HepG2 (cell line): ENCODE data around the gene RREB1. TPM values are rescaled to one million over a fixed set of nuclear protein-coding genes. Genes with fewer than 3 reads are reported as not detected.
A peak's percentile ranks its signal among the peaks of the same experiment; 100 is the strongest.

Experiments used
- ATAC-seq: fragments of 200-7000 bp; cut with Tn5 transposase; 3 replicates; pipeline ENCODE4 v1.9.1; 2020; ENCODE audit warnings: mild to moderate bottlenecking, moderate library complexity
- BruUV-seq: library from RNA; stranded (reverse); fragments of 400-500 nt; replicated peaks from 2 replicates; lab custom pipeline; 2021; lab: Mats Ljungman, UMichigan
- CTCF ChIA-PET: fragments of 300-600 bp; formaldehyde crosslinking; extraction: SDS; loops from one replicate; lab custom pipeline; 2021; ENCODE audit warnings: low total read pairs, inconsistent platforms, low intra/inter-chr PET ratio; lab: Yijun Ruan, JAX
- POLR2A ChIA-PET: fragments of 350-600 bp; sonication (Branson Sonifier 250); formaldehyde crosslinking; loops from one replicate; lab custom pipeline; 2020; ENCODE audit warnings: antibody characterized with exemption, inconsistent platforms; lab: Yijun Ruan, JAX
- DNase-seq: peaks from one replicate; pipeline ENCODE4 v3.0.0-alpha.2; 2015; ENCODE audit warnings: low spot score
- FAIRE-seq: peaks from 3 replicates; lab custom pipeline; 2011; peaks lifted over from hg19 to GRCh38; lab: Jason Lieb, UNC
- H2AFZ ChIP-seq: one replicate; pipeline ENCODE4 v1.6.1; 2011; ENCODE audit warnings: low read length, inconsistent platforms
- H3K27ac ChIP-seq: fragments of 300-600 bp; 3 replicates; pipeline ENCODE4 v1.8.0; 2011; ENCODE audit warnings: mixed run types, mild to moderate bottlenecking, mixed read lengths, low read length, inconsistent platforms; ENCODE audit not compliant: insufficient read depth; ENCODE audit errors: extremely low read length
- H3K27me3 ChIP-seq, 2 experiments: fragments of 200-600 bp in 1 of 2; 2 replicates in 1 of 2; 3 replicates in 1 of 2; pipeline versions ENCODE4 v1.6.0 to v1.8.0; 2011; ENCODE audit warnings: low read length in 2 of 2, mild to moderate bottlenecking in 2 of 2, moderate library complexity in 2 of 2, inconsistent platforms in 1 of 2; ENCODE audit not compliant: insufficient read depth in 2 of 2, control insufficient read depth in 1 of 2
- H3K36me3 ChIP-seq, 2 experiments: fragments of 200-600 bp in 1 of 2; replicated peaks in 1 of 2; 2 replicates in 1 of 2; 3 replicates in 1 of 2; pipeline versions ENCODE4 v1.5.1 to v1.8.0; 2011; ENCODE audit warnings: low read length in 2 of 2, inconsistent platforms in 1 of 2; ENCODE audit not compliant: insufficient read depth in 2 of 2, control insufficient read depth in 1 of 2
- H3K4me1 ChIP-seq: 2 replicates; pipeline ENCODE4 v1.5.1; 2012; ENCODE audit warnings: low read length, inconsistent platforms; ENCODE audit not compliant: insufficient read depth
- H3K4me2 ChIP-seq: 2 replicates; pipeline ENCODE4 v1.6.0; 2011; ENCODE audit warnings: low read depth, low read length, inconsistent platforms
- H3K4me3 ChIP-seq, 3 experiments: fragments of 200-600 bp in 1 of 3; sonication (generic), shearing (Covaris generic) in 1 of 3; replicated peaks in 1 of 3; 2 replicates each; pipeline ENCODE4 v1.5.1; 2011 to 2016; ENCODE audit warnings: low read length in 3 of 3, inconsistent platforms in 2 of 3, low read depth in 2 of 3, mild to moderate bottlenecking in 2 of 3, control low read depth in 1 of 3, mixed read lengths in 1 of 3; ENCODE audit not compliant: insufficient read depth in 1 of 3
- H3K79me2 ChIP-seq: one replicate; pipeline ENCODE4 v1.6.1; 2011; ENCODE audit warnings: low read length, inconsistent platforms; ENCODE audit not compliant: insufficient read depth
- H3K9ac ChIP-seq: 2 replicates; pipeline ENCODE4 v1.6.0; 2011; ENCODE audit warnings: mild to moderate bottlenecking, low read depth, low read length, inconsistent platforms; ENCODE audit not compliant: insufficient read depth
- H3K9me3 ChIP-seq: 2 replicates; pipeline ENCODE4 v1.5.1; 2012; ENCODE audit warnings: mild to moderate bottlenecking, low read length
- H4K20me1 ChIP-seq: 2 replicates; pipeline ENCODE4 v1.6.0; 2011; ENCODE audit warnings: inconsistent platforms, mild to moderate bottlenecking, low read length, moderate library complexity; ENCODE audit not compliant: insufficient read depth
- ARID4A ChIP-seq: sonication (generic); formaldehyde crosslinking; IDR thresholded peaks from 2 replicates; pipeline ENCODE4 v1.5.0; 2020; ENCODE audit warnings: mild to moderate bottlenecking, missing genetic modification reagents, borderline replicate concordance
- ASH2L ChIP-seq: fragments of 300-600, 200-600 bp; sonication (generic); IDR thresholded peaks from 2 replicates; pipeline ENCODE4 v1.7.0; 2017; ENCODE audit warnings: low read depth, mild to moderate bottlenecking, moderate library complexity, mixed read lengths, low read length; ENCODE audit not compliant: insufficient read length
- FOXO4 ChIP-seq: sonication (generic); formaldehyde crosslinking; conservative IDR thresholded peaks from 2 replicates; pipeline ENCODE4 v1.8.1; 2023; ENCODE audit warnings: missing genetic modification reagents
- HMG20A ChIP-seq: IDR thresholded peaks from 2 replicates; pipeline ENCODE4 v1.6.1; 2016; ENCODE audit warnings: borderline replicate concordance
- MNT ChIP-seq: fragments of 450-650 bp; IDR thresholded peaks from 2 replicates; pipeline ENCODE4 v1.6.1; 2016
- PLRG1 ChIP-seq: fragments of 450-650 bp; conservative IDR thresholded peaks from 2 replicates; pipeline ENCODE4 v1.6.1; 2016
- RBM22 ChIP-seq: fragments of 200-400 bp; formaldehyde crosslinking; optimal IDR thresholded peaks from 2 replicates; pipeline ENCODE3; 2017; ENCODE audit warnings: mild to moderate bottlenecking, low read length, moderate library complexity
- TCF12 ChIP-seq, 2 experiments: fragments of 450-650 bp in 1 of 2; sonication (generic) in 1 of 2; formaldehyde crosslinking in 1 of 2; IDR thresholded peaks; 2 replicates each; pipeline versions ENCODE4 v1.6.1 to v1.8.0; 2017 to 2022; ENCODE audit warnings: antibody characterized with exemption in 1 of 2, mild to moderate bottlenecking in 1 of 2, missing genetic modification reagents in 1 of 2, moderate library complexity in 1 of 2
- TOPORS ChIP-seq: sonication (generic); formaldehyde crosslinking; IDR thresholded peaks from 2 replicates; pipeline ENCODE4 v1.8.0; 2023; ENCODE audit warnings: mild to moderate bottlenecking, missing genetic modification reagents
- WGBS: methylation state at CpG from one replicate; pipeline ENCODE4 v1.1.6; 2017; ENCODE audit warnings: low lambda C conversion rate; 5-methylcytosine and 5-hydroxymethylcytosine counted together
- in situ Hi-C: cut with HindIII; loops from 2 replicates; pipeline ENCODE4 v1.10.0; 2017; ENCODE audit warnings: low pct_unique_long_range_greater_than_20kb; ENCODE audit not compliant: extremely low pct_ligation_motif_present
- intact Hi-C: fragments of 100-400 bp; cut with micrococcal nuclease; formaldehyde crosslinking; loops from one replicate; pipeline ENCODE4 v1.10.0; 2022; ENCODE audit not compliant: unreplicated experiment
- polyA plus RNA-seq, 8 experiments: library from polyadenylated mRNA; depleted of rRNA in 3 of 8; stranded (reverse) in 7 of 8; unstranded in 1 of 8; fragments of >200 nt; fragmentation: Illumina TruSeq in 4 of 8; extraction: Trizol in 4 of 8; gene quantifications; 2 replicates each; pipeline versions ENCODE4 v1.2.1 to v1.2.3, GENCODE V29; 2011 to 2016; ENCODE audit warnings: low read depth in 4 of 8, missing spikeins in 1 of 8, mixed read lengths in 1 of 8; ENCODE audit not compliant: insufficient read depth in 1 of 8
- total RNA-seq, 5 experiments: library from RNA; depleted of rRNA; stranded (reverse); fragments of >200 nt; fragmentation: Illumina TruSeq; extraction: Trizol; gene quantifications; 2 replicates each; pipeline ENCODE4 v1.2.3, GENCODE V29; 2016; ENCODE audit warnings: low read depth in 1 of 5

RREB1 gene
- total and polyA plus RNA-seq, 2 of the 13 experiments (the other 11 are each of a cell fraction or from before 2014, with no cell fraction given) = 6.1 to 23.2 TPM

GRCh38 chr6:7171733-7172132 lies 64.0 kb downstream of the RREB1 start:
- POLR2A ChIA-PET = interaction anchor here (0.5 to 1.2 kb wide), 3 partner anchors 11 to 29 kb away, joined by 3 read pairs; no protein-coding TSS in a partner anchor
- Histone ChIP-seq H3K4me1 (peaks cover 77% of the 10 kb centered on the region), H4K20me1 (peaks cover 27% of the 10 kb centered on the region), H2AFZ (no peak overlapping the region), H3K79me2 (peaks cover 95% of the 10 kb centered on the region), H3K4me3 (no peak overlapping the region), H3K4me2 (no peak overlapping the region), H3K9ac (no peak overlapping the region), H3K36me3 (peaks cover 8 to 11% of the 10 kb centered on the region in 2 experiments; a peak in 4 of 5 replicates), H3K27me3 (no peaks in the 10 kb centered on the region), H3K27ac (peak overlapping the region; percentile 62), H3K9me3 (no peaks in the 10 kb centered on the region)
- no TSS peak for BruUV-seq
- intact Hi-C loops = no loop called here
- no peak for FAIRE-seq
- in situ Hi-C loops = no loop called here
- CTCF ChIA-PET = no interaction called here
- no peak for ATAC-seq
- no peak for DNase-seq
- 0 out of 2 replicates have a peak, but pooled peaks have one; percentile 28 for TF ChIP-seq FOXO4
- TF ChIP-seq ARID4A = 0 out of 2 replicates have a peak, but pooled peaks have one; percentile 9
- TF ChIP-seq TOPORS = no peak
- TF ChIP-seq ASH2L = no peak
- no peak for TF ChIP-seq TCF12 (IDR thresholded peaks at IDR 0.05)
- no peak for TF ChIP-seq TCF12 (CRISPR knock-in tag; IDR thresholded peaks at IDR 0.05)
- no peak for TF ChIP-seq PLRG1
- TF ChIP-seq HMG20A = no peak
- TF ChIP-seq MNT = 0 out of 2 replicates have a peak, but pooled peaks have one; percentile 20
- TF ChIP-seq RBM22 = peak; percentile 33
- 93% methylated on average over 5 of the region's 5 CpGs for WGBS
